Stimulated activated CD8-positive, alpha-beta memory T cell treated with anti-CD3 and anti-CD28 coated beads, Interleukin-12 subunit alpha, Interleukin-12 subunit beta, amount 100 ng/mL, for 24 hours (primary cell): ENCODE results near the gene SGSM1.

Source experiments
- DNase-seq: peaks from one replicate; pipeline ENCODE4 v3.0.0-alpha.2; 2020; ENCODE audit errors: extremely low read depth

The SGSM1 gene, protein sequence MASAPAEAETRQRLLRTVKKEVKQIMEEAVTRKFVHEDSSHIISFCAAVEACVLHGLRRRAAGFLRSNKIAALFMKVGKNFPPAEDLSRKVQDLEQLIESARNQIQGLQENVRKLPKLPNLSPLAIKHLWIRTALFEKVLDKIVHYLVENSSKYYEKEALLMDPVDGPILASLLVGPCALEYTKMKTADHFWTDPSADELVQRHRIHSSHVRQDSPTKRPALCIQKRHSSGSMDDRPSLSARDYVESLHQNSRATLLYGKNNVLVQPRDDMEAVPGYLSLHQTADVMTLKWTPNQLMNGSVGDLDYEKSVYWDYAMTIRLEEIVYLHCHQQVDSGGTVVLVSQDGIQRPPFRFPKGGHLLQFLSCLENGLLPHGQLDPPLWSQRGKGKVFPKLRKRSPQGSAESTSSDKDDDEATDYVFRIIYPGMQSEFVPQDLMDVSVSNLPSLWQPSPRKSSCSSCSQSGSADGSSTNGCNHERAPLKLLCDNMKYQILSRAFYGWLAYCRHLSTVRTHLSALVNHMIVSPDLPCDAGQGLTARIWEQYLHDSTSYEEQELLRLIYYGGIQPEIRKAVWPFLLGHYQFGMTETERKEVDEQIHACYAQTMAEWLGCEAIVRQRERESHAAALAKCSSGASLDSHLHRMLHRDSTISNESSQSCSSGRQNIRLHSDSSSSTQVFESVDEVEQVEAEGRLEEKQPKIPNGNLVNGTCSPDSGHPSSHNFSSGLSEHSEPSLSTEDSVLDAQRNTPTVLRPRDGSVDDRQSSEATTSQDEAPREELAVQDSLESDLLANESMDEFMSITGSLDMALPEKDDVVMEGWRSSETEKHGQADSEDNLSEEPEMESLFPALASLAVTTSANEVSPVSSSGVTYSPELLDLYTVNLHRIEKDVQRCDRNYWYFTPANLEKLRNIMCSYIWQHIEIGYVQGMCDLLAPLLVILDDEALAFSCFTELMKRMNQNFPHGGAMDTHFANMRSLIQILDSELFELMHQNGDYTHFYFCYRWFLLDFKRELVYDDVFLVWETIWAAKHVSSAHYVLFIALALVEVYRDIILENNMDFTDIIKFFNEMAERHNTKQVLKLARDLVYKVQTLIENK

DNA sequence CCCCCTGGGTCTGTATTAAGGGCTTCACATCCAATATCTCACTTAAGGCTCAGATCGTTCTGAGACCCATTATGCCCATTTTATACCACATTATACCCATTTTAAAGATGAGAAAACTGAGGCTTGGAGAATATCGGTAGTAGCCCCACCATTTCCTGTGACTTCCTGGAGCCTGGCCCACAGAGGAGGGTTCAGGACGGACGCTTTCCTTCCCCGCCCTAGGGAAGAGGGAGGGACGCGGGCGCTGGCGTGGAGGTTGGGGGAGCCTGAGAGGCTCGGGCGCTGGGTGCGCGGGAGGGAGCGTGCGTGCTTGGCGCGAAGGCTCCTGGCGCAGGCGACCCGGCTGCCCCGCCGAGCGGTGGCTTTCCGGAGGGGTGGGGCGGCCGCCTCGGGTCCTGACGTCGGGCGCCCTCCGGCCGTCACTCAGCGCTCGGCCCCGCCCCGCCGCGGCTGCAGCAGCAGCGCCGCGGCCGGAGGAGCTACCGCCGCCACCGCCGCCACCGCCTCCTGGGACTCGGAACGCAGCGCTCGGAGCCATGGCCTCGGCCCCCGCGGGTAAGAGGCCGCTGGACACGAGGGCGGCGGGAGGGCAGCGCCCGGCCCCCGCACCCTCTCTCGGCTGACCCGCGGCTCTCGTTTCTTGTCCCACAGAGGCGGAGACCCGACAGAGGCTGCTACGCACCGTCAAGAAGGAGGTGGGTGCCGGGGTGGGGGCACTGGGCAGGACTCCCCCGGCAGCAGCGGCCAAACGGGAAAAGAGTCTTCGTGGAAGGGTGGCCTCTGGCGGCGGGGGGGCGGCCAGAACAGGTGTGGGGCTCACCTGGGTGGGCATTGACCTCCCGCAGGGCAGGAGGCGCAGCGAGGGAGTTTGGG, at the start of gene SGSM1:
SGSM1 (plus strand) TSS at position 422 of the 873 bp plus-strand sequence; CDS start at position 537, 115 bp downstream.
- peak; percentile 53 for DNase-seq

DNA sequence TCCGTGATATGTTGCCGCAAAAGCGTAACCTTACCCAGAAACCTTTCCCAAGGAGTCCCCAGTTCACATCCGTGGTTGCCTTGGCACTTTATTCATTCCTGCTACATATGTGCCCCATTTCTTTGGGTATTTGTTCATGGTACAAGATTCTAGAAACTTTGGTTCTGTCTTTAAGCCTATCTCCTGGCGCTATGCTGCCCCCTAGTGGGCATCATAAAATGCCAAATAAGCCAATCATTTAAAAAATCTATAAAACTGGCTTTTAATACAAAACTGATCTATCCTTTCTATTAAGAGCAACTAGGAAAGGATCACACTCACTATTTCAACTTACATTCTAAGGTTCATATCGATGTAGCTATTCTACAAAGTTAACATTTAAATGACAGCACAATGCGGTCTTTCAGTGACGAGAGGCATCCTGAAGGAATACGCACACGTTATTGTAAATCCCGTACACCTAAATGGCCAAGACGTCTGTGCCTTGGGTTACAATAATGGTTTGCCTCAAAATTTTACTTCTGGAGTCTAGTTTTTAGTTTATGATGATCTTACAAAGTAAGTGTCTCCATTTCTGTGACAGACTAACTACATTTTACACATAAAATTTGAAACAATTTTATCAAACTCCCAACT, 47.7 kb upstream of the SGSM1 start:
- DNase-seq = peak; percentile 9

DNA sequence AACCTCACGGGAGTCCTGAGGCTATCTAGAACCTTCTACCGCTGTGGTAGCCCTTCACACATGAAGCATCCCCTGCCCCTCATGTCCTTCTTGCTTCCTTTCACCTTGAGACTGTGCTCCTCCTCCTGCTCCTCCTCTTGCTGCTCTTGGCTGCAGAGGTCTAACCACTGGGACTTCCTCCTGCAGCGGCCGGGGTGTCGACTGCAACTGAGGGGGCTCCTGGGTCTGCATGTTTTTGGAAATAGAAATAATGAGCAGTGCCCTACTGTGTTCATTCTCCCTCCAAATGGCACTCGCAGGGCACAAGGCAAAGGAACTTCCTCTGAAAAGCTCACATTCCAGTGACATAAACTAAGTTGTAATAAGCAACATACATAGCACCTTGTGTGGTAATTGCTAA, 46.2 kb upstream of the SGSM1 start:
- DNase-seq = no peak

DNA sequence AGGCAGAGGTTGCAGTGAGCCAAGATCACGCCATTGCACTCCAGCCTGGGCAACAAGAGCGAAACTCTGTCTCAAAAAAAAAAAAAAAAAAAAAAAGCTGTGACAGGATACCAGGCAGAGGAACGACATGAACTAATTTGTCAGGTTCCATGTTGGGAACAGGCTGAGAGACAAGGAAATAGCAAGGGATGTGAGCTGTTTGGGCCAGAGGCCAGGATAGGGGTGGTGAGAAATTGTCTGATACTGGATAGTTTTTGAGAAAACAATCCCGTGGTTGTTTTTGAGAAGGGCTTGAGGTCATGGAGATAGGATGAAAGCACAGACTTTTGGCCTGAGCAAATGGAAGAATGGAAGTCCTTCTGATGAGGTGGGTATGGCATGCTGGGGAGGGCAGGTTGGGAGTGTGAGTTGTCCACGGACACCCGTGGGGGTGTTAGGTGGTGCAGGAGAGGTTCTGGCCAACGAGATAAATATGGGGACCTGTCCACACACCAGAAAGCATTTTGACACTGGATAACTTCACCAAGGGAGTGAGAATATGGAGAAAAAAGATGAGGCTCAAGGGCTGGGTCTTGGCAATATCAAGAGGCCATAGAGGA, 45.2 kb upstream of the SGSM1 start:
- DNase-seq = no peak

DNA sequence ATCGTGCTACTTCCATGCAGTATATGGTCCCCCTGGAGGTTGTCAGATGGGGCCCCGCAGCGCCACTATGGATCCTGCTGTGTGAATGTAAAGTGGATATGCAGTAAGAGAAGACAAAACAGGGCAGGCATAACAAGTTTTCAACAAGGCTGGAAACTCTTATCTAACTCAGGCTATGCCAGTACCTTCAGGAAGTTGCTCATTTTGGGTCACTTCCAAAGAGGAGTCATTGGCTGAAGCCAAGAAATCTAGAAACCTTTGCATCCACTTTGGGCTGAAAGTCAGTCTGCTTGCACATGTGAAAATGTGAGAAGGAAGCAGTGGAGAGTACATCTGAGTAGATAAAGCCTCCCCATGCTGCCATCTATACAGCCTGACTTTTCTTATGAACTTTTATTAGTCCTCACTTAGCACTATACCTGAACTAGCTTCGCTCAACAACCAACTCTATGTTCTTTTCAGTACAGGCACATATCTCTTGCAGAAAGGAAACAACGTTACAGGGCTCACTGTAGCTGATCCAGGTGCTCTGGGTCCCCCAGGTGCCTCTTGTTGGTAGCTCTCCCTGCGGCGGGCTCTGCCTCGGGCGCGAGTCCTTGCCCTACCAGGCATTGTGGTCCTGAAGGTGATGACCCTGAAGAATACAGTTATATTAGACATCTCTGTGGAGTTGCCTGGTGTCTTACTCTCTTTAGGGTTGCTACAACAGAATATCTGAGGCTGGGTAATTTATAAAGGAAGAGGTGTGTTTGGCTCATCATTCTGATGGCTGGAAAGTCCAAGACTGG, 43.9 kb upstream of the SGSM1 start:
- DNase-seq = no peak

DNA sequence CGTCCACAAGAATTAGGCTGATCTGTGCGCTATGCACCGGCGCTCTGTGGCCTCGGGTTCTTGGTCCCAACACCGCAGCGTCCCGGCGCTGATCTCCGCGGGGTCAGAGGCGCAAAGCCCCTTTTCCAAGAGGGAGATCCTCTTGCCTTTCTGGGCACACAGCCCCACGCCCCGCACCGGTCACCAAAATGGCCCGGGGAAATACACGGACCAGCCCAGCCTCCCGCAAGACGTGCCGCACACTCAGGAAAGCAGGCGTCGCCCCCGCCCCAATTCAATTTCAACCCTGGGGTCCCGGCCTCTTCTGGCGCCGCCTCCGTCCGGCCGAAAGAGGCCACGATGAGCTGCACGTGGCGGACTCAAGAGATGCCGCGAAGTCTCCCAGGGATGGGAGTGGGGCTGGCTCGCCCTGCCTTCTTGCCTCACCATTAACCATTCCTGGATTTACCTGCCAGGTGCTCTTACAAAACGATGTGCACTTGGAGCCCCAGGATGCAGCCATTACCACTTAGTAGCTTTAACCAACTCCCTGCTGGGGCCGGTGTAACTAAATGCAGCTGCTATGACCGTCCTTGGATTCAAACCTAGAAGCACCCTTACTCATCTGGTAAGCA, 42.0 kb upstream of the SGSM1 start:
- no peak for DNase-seq

DNA sequence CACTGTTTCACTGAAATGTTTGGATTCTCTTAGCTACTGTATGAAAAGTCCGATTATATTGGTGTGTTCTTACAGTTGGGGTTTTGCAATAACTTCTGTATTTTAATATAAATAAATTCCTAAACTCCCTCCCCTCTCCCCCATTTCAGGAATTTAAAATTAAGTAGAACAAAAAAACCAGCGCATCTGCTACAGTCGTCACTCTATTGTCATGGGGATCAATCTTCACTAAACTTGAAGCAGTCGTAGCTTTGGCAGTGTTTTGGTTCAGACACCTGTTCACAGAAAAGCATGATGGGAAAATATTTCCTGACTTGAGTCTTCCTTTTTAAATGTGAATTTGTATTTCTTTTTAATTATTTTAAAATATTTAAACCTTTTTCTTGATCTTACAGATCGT, 40.8 kb upstream of the SGSM1 start:
- DNase-seq = no peak

DNA sequence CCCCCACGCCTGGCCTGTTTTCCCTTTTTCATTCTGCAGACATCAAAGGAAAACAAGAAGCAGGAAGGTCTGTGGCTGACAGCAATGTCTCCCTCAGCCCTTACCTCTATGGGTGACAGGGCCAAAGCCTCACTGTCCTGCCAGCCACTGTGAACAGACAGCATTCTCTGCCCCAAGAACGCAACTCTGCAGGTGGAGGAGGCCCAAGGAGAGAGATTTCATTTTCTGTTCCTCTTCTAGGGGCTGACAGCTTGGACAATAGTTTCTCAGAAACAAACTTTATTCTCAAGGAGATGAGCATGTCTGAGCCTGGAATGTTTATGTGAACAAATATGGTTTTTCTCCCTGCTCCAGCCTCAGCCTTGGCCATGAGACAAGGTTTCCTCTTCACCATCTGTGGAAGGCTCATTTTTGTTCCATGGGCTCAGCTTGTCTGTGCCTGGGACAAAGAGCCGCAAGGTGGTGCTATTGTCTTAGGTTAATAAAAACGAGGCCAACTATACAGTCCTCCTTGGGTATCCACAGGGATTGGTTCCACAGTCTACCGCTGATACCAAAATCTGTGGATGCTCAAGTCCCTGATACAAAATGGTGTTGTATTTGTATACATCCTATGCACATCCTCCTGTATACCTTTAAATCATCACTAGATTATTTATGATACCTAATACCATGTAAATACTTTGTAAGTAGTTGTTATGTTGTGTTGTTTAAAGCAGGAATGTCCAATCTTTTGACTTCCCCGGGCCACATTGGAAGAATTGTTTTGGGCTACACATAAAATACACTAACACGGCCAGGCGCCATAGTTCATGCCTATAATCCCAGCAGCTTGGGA, 37.3 kb upstream of the SGSM1 start:
- peak; percentile 2 for DNase-seq

DNA sequence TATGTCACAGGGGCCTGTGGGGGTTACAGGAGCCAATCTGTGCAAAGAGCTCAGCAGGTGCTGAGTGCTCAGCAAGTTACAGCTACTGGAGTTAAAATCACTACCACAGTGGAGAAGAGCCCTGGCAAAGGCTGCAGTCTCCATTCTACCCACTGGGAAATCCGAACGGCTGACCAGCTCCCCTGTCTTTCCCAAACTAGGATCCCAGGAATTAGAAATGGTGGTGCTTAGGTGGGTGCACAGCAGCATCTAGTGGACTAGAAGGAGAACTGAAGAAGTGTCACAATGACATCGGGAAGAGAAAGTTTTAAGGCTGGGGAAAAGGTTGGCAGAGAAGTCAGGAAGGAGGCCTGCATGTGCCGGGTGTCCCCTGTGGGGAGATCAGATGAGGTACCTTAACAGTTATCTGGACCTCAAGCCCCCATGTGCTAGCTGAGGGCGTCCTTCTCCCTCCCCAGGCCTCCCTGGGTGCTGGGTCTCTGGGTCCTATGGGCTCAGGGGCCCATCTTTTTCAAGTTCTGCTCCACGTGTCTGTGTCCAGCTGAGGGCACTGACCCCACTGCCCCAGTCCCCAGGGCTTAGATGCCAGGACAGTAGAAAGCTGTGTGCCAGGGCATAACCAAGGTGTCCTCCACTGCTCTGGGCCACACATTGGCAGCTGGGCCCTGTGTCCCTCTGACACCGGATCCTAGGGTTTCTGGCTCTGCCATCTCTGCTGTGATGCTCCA, 33.4 kb upstream of the SGSM1 start:
- no peak for DNase-seq

DNA sequence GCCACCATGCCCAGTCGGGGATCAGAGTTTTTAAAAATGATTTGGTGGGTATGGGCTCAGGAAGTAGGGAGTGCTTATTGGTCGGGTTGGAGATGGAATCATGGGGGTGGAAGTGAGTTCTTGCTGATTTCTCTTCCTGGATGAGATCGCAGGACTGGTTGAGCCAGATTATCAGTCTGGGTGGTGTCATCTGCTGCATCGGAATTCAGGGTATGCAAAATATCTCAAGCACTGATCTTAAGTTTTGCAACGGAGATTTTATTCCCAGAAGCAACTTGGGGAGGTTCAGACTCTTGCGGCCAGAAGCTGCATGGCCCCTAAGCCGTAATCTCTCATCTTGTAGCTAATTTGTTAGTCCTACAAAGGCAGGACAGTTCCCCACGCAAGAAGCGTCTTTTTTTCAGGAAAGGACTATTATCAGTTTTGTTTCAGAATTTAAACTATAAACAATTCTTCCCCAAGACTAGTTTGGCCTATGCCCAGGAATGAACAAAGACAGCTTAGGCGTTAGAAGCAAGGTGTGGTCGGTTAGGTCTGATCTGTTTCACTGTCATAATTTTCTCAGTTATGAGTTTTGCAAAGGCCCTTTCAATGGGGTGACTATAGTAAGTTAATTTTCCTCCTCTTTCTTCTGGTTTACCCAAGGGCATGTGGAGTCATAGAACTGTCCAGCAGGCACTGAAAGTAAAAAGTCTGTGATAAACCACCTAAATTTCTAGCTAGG, 30.1 kb upstream of the SGSM1 start:
- DNase-seq = no peak

DNA sequence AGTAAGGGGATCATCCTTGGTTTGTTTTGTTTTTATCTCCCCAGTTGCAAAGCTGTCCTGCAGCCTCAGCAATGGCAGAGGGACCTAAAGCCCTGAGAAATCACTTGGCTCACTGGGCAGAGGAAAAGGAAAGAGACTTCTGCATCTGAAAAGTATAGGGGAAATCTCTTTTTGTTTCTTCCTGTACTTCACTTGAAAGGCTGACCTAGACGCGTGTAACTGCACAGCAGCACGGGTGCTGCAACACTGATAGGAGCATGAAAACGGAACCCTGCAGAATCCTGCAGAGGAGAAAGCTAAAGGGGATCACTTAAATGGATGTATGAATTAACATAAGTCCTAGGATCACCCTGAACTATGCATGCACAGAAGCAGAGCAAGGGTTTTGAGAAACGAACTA, 29.5 kb upstream of the SGSM1 start:
- no peak for DNase-seq

DNA sequence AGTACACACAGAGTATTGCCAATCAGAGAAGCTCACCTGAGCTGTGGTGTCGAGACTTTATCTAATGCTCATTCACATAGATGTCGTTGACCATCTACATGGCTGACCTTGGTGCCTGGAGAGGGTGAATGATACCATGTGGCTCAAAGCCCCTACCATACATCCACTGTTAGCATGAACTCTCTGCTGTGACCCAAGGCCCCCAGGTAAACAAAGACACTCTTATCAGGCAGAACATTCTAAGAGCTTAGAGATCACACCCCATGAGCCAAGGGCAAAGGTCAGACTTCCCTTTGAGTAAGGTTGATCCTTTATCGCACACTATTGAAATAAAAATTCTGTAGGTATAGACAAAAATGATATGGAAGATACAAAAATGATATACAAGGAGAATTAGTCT, 16.5 kb upstream of the SGSM1 start:
- DNase-seq = no peak

DNA sequence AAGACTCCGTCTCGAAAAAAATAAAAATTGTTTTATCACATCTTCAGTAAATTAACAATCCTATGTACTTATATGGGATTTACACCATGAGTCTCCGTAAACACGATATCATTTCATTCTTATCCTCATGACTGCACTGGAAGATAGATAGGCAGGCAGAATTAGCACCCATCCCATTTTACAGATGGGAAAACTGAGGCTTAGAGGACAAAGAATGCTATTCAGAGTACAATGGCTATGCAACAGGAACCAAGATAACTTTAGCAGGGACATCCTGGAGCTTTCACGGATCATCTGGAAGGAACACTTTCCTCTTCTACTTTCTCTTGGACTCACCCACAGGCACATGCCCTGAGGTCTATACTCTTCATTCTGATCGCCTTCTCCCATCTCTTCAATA, 14.6 kb upstream of the SGSM1 start:
- no peak for DNase-seq

DNA sequence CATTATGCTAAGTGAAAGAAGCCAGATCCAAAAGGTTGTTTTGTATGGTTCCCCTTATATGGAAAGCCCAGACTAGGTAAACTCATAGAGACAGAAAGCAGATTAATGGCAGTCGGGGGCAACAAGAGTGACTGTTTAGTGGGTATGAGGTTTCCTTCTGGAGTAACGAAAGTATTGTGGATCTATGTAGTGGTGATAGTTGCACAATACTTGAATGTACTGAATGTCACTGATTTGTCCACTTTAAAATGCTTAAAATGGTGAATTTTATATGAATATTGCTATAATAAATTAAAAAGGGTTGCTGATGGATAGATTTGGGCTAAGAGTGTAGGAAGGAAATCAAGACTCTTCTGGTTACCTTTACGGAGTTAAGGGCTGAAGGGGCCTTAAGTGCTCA, 10.0 kb upstream of the SGSM1 start:
- no peak for DNase-seq

DNA sequence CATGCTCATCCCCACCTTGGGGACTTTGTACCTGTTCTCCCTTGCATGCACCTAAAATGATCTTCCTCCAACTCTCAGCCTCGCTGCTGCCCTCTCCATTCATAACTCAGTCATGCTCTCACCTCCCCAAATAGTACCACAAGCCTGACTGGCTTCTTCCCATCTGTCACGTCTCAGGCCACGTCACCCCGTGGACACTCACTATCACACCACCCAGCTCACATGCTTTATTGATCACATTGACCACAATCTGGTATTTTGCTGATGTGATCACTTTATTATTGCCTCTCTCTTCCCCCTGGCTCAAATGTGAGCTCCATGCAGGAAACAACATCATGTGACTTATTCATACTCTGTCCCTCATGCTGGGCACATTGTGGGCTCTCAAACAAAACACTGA, 9.2 kb upstream of the SGSM1 start:
- DNase-seq = no peak

DNA sequence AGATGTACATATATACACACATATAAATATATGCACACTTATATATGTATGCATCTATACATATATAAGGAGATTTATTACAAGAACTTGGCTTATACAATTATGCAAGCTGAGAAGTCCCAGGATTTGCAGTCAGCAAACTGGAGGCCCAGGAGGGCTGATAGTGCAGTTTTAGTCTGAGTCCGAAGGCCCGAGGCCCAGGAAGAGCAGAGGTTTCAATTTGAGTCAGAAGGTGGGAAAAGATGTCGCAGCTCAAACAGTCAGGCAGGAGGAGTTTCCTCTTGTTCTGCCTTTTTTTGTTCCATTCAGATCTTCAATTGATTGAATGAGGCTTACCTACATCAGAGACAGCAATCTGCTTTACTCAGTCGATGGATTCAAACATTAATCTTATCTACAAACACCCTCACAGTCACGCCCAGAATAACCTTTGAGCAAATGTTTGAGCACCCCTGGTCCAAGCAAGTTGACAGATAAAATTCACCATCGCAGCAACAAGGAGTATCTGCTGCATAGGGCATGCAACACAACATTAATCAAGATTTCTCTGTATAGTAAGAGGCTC, 4.0 kb upstream of the SGSM1 start:
- no peak for DNase-seq

DNA sequence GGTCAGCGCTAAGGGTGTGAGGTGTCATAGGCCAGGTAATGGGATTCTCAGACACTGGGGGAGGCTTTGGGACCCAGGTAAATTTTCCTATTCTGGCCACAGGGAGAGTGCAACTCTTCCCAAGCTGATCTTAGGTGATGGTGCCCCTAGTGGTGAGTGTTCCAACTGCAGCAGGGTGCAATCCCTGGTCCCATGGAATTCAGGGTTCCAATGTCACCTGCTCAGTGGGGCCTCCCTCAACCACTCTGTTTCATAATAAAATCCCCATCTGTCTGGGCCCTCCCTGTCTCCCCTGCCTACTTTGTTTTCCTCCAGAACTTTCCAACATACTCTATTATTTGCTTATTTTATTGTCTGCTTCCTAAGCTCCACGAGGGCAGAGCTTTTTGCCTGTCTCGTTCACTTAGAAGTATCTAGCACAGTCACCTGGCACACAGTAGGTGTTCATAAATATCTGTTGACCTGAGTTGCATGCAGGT, 2.9 kb upstream of the SGSM1 start:
- DNase-seq = no peak
